GM12878 (cell line): ENCODE results near the gene MAN2B2. TPM values are rescaled to one million over a fixed set of nuclear protein-coding genes. Genes with fewer than 3 reads are reported as not detected.

Experiments
- ATAC-seq: fragments of 200-7000 bp; cut with Tn5 transposase; 3 replicates; pipeline ENCODE4 v1.9.1; 2020; ENCODE audit warnings: mild to moderate bottlenecking, moderate library complexity
- BruUV-seq: library from RNA; stranded (reverse); fragments of 400-500 nt; replicated peaks from 2 replicates; lab custom pipeline; 2021; lab: Mats Ljungman, UMichigan
- CTCF ChIA-PET: fragments of 300-600 bp; sonication (Branson Sonifier 250); formaldehyde crosslinking; extraction: SDS; loops from one replicate; lab custom pipeline; 2021; ENCODE audit warnings: inconsistent platforms; lab: Yijun Ruan, JAX
- POLR2A ChIA-PET: fragments of 350-600 bp; formaldehyde crosslinking; extraction: SDS; loops from one replicate; lab custom pipeline; 2021; ENCODE audit warnings: inconsistent platforms; lab: Charles Lee
- RAD21 ChIA-PET: fragments of 300-600 bp; sonication (Branson Sonifier 250); formaldehyde crosslinking; loops from one replicate; lab custom pipeline; 2023; ENCODE audit warnings: antibody characterized with exemption; ENCODE audit not compliant: unreplicated experiment; lab: Charles Lee
- SMC1A ChIA-PET: fragments of 300-600 bp; sonication (Branson Sonifier 250); formaldehyde crosslinking; loops from one replicate; lab custom pipeline; 2023; ENCODE audit not compliant: unreplicated experiment, uncharacterized antibody; lab: Charles Lee
- DNase-seq: peaks from one replicate; pipeline ENCODE4 v3.0.0-alpha.2; 2011; ENCODE audit warnings: low read depth, low spot score
- FAIRE-seq: peaks from 3 replicates; lab custom pipeline; 2011; peaks lifted over from hg19 to GRCh38; lab: Jason Lieb, UNC
- H2AFZ ChIP-seq: 2 replicates; pipeline ENCODE4 v1.6.0; 2011; ENCODE audit warnings: low read depth, low read length, control low read depth; ENCODE audit not compliant: control insufficient read depth
- H3K27ac ChIP-seq: 2 replicates; pipeline ENCODE4 v1.5.1; 2011; ENCODE audit warnings: control low read depth; ENCODE audit not compliant: control insufficient read depth, insufficient read depth
- H3K27me3 ChIP-seq, 2 experiments: replicated peaks in 1 of 2; 2 replicates each; pipeline versions ENCODE4 v1.6.0 to v1.6.1; 2011; ENCODE audit warnings: low read length in 1 of 2; ENCODE audit not compliant: control insufficient read depth in 2 of 2, insufficient read depth in 2 of 2
- H3K36me3 ChIP-seq, 2 experiments: 2 replicates each; pipeline ENCODE4 v1.5.1; 2011; ENCODE audit warnings: low read length in 1 of 2; ENCODE audit not compliant: control insufficient read depth in 2 of 2, insufficient read depth in 2 of 2
- H3K4me1 ChIP-seq: 2 replicates; pipeline ENCODE4 v1.6.1; 2011; ENCODE audit warnings: mild to moderate bottlenecking, low read length, moderate library complexity, mixed read lengths; ENCODE audit not compliant: control insufficient read depth, insufficient read depth
- H3K4me2 ChIP-seq: 2 replicates; pipeline ENCODE4 v1.6.0; 2011; ENCODE audit warnings: control low read depth; ENCODE audit not compliant: control insufficient read depth, insufficient read depth
- H3K4me3 ChIP-seq: fragments of 200-600 bp; sonication (generic); 2 replicates; pipeline ENCODE4 v1.5.1; 2016
- H3K79me2 ChIP-seq: 2 replicates; pipeline ENCODE4 v1.6.0; 2011; ENCODE audit warnings: low read length; ENCODE audit not compliant: control insufficient read depth, insufficient read depth
- H3K9ac ChIP-seq: 2 replicates; pipeline ENCODE4 v1.8.0; 2011; ENCODE audit warnings: low read length, control low read depth, mixed read lengths; ENCODE audit not compliant: control insufficient read depth, insufficient read depth
- H3K9me3 ChIP-seq: replicated peaks from 3 replicates; pipeline ENCODE4 v1.5.1; 2011; ENCODE audit warnings: mild to moderate bottlenecking, low read length; ENCODE audit not compliant: control insufficient read depth, insufficient read depth
- H4K20me1 ChIP-seq: 2 replicates; pipeline ENCODE4 v1.6.0; 2011; ENCODE audit not compliant: control insufficient read depth, insufficient read depth
- BACH1 ChIP-seq: fragments of 450-650 bp; IDR thresholded peaks from 2 replicates; pipeline ENCODE4 v1.6.1; 2017; ENCODE audit warnings: mild to moderate bottlenecking, borderline replicate concordance
- BRCA1 ChIP-seq: IDR thresholded peaks from 2 replicates; pipeline ENCODE4 v1.6.1; 2011; ENCODE audit warnings: low read depth, low read length, improper control_type of control experiment
- CBX3 ChIP-seq: fragments of 200-600 bp; sonication (generic); IDR thresholded peaks from 2 replicates; pipeline ENCODE4 v1.6.1; 2016; ENCODE audit warnings: low read depth, borderline replicate concordance
- CHD4 ChIP-seq: fragments of 200-600 bp; sonication (generic); IDR thresholded peaks from 2 replicates; pipeline ENCODE4 v1.6.1; 2016; ENCODE audit warnings: mild to moderate bottlenecking
- E4F1 ChIP-seq: fragments of 450-650 bp; IDR thresholded peaks from 2 replicates; pipeline ENCODE4 v1.6.1; 2018; ENCODE audit warnings: borderline replicate concordance, mild to moderate bottlenecking; ENCODE audit not compliant: partially characterized antibody
- HDGF ChIP-seq: fragments of 450-650 bp; IDR thresholded peaks from 2 replicates; pipeline ENCODE4 v1.6.1; 2016; ENCODE audit warnings: antibody characterized with exemption
- KLF5 ChIP-seq: fragments of 450-650 bp; IDR thresholded peaks from 2 replicates; pipeline ENCODE4 v1.6.1; 2014; ENCODE audit warnings: mild to moderate bottlenecking; ENCODE audit not compliant: partially characterized antibody
- LARP7 ChIP-seq: fragments of 450-650 bp; IDR thresholded peaks from 2 replicates; pipeline ENCODE4 v1.6.1; 2017; ENCODE audit warnings: mild to moderate bottlenecking
- MEF2B ChIP-seq: fragments of 450-650 bp; IDR thresholded peaks from 2 replicates; pipeline ENCODE4 v1.6.1; 2018; ENCODE audit warnings: mild to moderate bottlenecking, moderate library complexity; ENCODE audit not compliant: partially characterized antibody, poor library complexity, severe bottlenecking
- MXI1 ChIP-seq: fragments of 150-350 bp; IDR thresholded peaks from 2 replicates; pipeline ENCODE4 v1.6.1; 2011; ENCODE audit warnings: low read depth, mild to moderate bottlenecking, inconsistent platforms, low read length, improper control_type of control experiment
- MYC ChIP-seq: IDR thresholded peaks from 2 replicates; pipeline ENCODE4 v1.6.1; 2011; ENCODE audit warnings: mild to moderate bottlenecking, low read length, moderate library complexity, inconsistent platforms; ENCODE audit not compliant: insufficient read depth, insufficient replicate concordance, insufficient read length, severe bottlenecking
- PML ChIP-seq: IDR thresholded peaks from 2 replicates; pipeline ENCODE4 v1.6.1; 2012; ENCODE audit warnings: low read length, inconsistent platforms
- RUNX3 ChIP-seq: IDR thresholded peaks from 2 replicates; pipeline ENCODE4 v1.6.1; 2012; ENCODE audit warnings: low read length, inconsistent platforms
- SREBF1 ChIP-seq: IDR thresholded peaks from 2 replicates; pipeline ENCODE4 v1.6.1; 2012; ENCODE audit warnings: mild to moderate bottlenecking, low read length
- TCF7 ChIP-seq: IDR thresholded peaks from 2 replicates; pipeline ENCODE4 v1.6.1; 2014; ENCODE audit warnings: antibody characterized with exemption, borderline replicate concordance
- ZNF622 ChIP-seq: fragments of 450-650 bp; IDR thresholded peaks from 2 replicates; pipeline ENCODE4 v1.6.1; 2017; ENCODE audit warnings: mild to moderate bottlenecking, inconsistent platforms
- WGBS: methylation state at CpG from one replicate; pipeline ENCODE4 v1.1.6; 2016; ENCODE audit warnings: low lambda C conversion rate; ENCODE audit not compliant: insufficient replicate concordance, insufficient coverage; ENCODE audit errors: missing lambda C conversion rate; 5-methylcytosine and 5-hydroxymethylcytosine counted together
- in situ Hi-C: fragments of 300-500 bp; cut with MboI; formaldehyde crosslinking; loops from 9 replicates; pipeline ENCODE4 v1.14.3; 2018; ENCODE audit warnings: mixed read lengths
- intact Hi-C: fragments of 100-400 bp; cut with micrococcal nuclease; formaldehyde crosslinking; loops from one replicate; pipeline ENCODE4 v1.14.2; 2022; ENCODE audit not compliant: unreplicated experiment
- polyA plus RNA-seq, 11 experiments: library from polyadenylated mRNA; depleted of rRNA in 4 of 11; unstranded in 6 of 11; stranded (reverse) in 5 of 11; fragments of >200 nt; fragmentation: Nextera tagmentation in 4 of 11; fragmentation: Illumina TruSeq in 1 of 11; extraction: Ambion mirVana in 4 of 11; extraction: Trizol in 1 of 11; gene quantifications; 1 replicate in 1 of 11; 2 replicates in 10 of 11; pipeline versions ENCODE4 v1.2.1 to v1.2.3, GENCODE V29; 2011 to 2016; ENCODE audit warnings: inconsistent platforms in 2 of 11, missing spikeins in 2 of 11, low read depth in 1 of 11
- total RNA-seq, 4 experiments: library from RNA; depleted of rRNA in 3 of 4; stranded (reverse); fragments of >200 nt in 3 of 4; fragmentation: Illumina TruSeq in 1 of 4; extraction: Trizol in 1 of 4; gene quantifications; 2 replicates each; pipeline versions ENCODE4 v1.2.1 to v1.2.3, GENCODE V29; 2013 to 2021

MAN2B2 gene
- total and polyA plus RNA-seq, 10 of the 15 experiments (the other 5 are each of a cell fraction or from before 2014, with no cell fraction given): 0.47 to 14.5 (median 7.0) TPM

GRCh38 chr4:6596948-6597347, 22.0 kb downstream of the MAN2B2 start:
- Histone ChIP-seq H3K9ac (no peak overlapping the region), H3K4me1 (no peaks in the 10 kb centered on the region), H3K4me3 (no peak overlapping the region), H3K4me2 (no peak overlapping the region), H3K27ac (no peak overlapping the region), H3K27me3 (no peaks in the 10 kb centered on the region), H3K9me3 (no peaks in the 10 kb centered on the region), H3K36me3 (peaks cover 1 to 2% of the 10 kb centered on the region in 2 experiments; a peak in 3 of 4 replicates), H3K79me2 (no peaks in the 10 kb centered on the region), H2AFZ (no peak overlapping the region), H4K20me1 (no peaks in the 10 kb centered on the region)
- BruUV-seq: no TSS peak
- FAIRE-seq (no peak), DNase-seq (no peak), ATAC-seq (no peak)
- 93% methylated on average over 17 of the region's 17 CpGs for WGBS
- ChIA-PET RAD21 (no interaction called here), POLR2A (no interaction called here), CTCF (no interaction called here), SMC1A (no interaction called here)
- in situ Hi-C loops (no loop called here), intact Hi-C loops (no loop called here)
- TF ChIP-seq MXI1: no peak
- TF ChIP-seq CBX3: no peak
- TF ChIP-seq TCF7: no peak
- no peak for TF ChIP-seq BACH1
- no peak for TF ChIP-seq KLF5
- no peak for TF ChIP-seq HDGF
- TF ChIP-seq RUNX3: no peak
- no peak for TF ChIP-seq CHD4
- TF ChIP-seq MYC: no peak

- Histone ChIP-seq H3K9ac (no peak overlapping the region), H4K20me1 (no peaks in the 10 kb centered on the region), H3K4me1 (no peaks in the 10 kb centered on the region), H3K4me3 (no peak overlapping the region), H3K4me2 (no peak overlapping the region), H3K79me2 (no peaks in the 10 kb centered on the region), H2AFZ (no peak overlapping the region), H3K27ac (no peak overlapping the region), H3K36me3 (peaks cover 1 to 6% of the 10 kb centered on the region in 2 experiments; a peak in 3 of 4 replicates), H3K9me3 (no peaks in the 10 kb centered on the region; the same call in 2 of the 3 replicates), H3K27me3 (no peaks in the 10 kb centered on the region)
- CTCF ChIA-PET: no interaction called here
- POLR2A ChIA-PET: no interaction called here
- RAD21 ChIA-PET: no interaction called here
- SMC1A ChIA-PET: no interaction called here
- ATAC-seq: no peak
- no peak for DNase-seq
- in situ Hi-C loops: no loop called here
- WGBS: 94% methylated on average over 10 of the region's 10 CpGs
- intact Hi-C loops: no loop called here
- no TSS peak for BruUV-seq
- no peak for FAIRE-seq
- TF ChIP-seq ZNF622 (no peak), BRCA1 (no peak), E4F1 (no peak), PML (no peak), LARP7 (no peak), MEF2B (no peak), SREBF1 (no peak), KLF5 (no peak)
These were observed 23.1 kb downstream of the MAN2B2 start for GRCh38 chr4:6598127-6598526.
